NT2/D1 (cell line): ENCODE results near the gene ENO1.
"Not testable (repeated sequence)": the region's sequence is repeated elsewhere in the genome, so short reads cannot be mapped to it uniquely, and the experiment has no call there.

Experiments
- DNase-seq: peaks from one replicate; pipeline ENCODE4 v3.0.0-alpha.2; 2011; ENCODE audit warnings: low read depth, low spot score
- H3K27me3 ChIP-seq: 2 replicates; pipeline ENCODE4 v1.6.0; 2011; ENCODE audit warnings: mild to moderate bottlenecking; ENCODE audit not compliant: insufficient read length, insufficient read depth
- H3K36me3 ChIP-seq: 2 replicates; pipeline ENCODE4 v1.6.1; 2011; ENCODE audit warnings: mild to moderate bottlenecking, low read length, mixed read lengths; ENCODE audit not compliant: insufficient read depth, insufficient read length
- H3K4me1 ChIP-seq: 2 replicates; pipeline ENCODE4 v1.5.1; 2011; ENCODE audit not compliant: insufficient read depth, insufficient read length
- H3K4me3 ChIP-seq: 2 replicates; pipeline ENCODE4 v1.5.1; 2011; ENCODE audit warnings: low read depth; ENCODE audit not compliant: insufficient read length
- H3K9ac ChIP-seq: 2 replicates; pipeline ENCODE4 v1.6.0; 2011; ENCODE audit warnings: low read depth; ENCODE audit not compliant: insufficient read length
- H3K9me3 ChIP-seq: 2 replicates; pipeline ENCODE4 v1.5.1; 2011; ENCODE audit warnings: mild to moderate bottlenecking, low read length; ENCODE audit not compliant: insufficient read depth
- SUZ12 ChIP-seq: IDR thresholded peaks from 2 replicates; pipeline ENCODE4 v1.6.1; 2011; ENCODE audit not compliant: insufficient read length, insufficient read depth; ENCODE audit errors: extremely low read depth
- YY1 ChIP-seq: IDR thresholded peaks from 2 replicates; pipeline ENCODE4 v1.6.1; 2011; ENCODE audit not compliant: insufficient read length, insufficient read depth
- ZNF274 ChIP-seq: IDR thresholded peaks from 2 replicates; pipeline ENCODE4 v1.6.1; 2011; ENCODE audit warnings: mild to moderate bottlenecking, low read depth, low read length

Gene ENO1

DNA sequence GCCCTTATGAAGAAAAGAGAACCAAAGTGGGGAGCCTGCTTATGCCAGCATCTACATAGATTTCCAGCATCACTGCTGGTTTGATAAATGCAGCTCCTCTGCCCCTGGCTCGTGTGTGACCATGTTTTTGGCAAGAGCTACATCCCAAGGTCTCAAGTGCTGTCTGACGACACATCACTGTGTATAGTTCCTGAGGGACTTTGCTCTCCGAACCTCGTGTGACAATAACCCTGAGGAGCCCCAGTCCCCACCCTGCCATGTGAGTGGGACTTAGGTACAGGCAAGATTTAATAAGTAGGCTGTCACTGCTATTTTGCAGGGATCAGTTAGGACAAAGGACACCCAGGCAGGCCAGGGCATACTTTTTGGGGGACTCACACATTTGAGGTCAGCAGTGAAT lies 32.2 kb downstream of the ENO1 start:
- Histone ChIP-seq H3K9me3 (peaks cover 5% of the 10 kb centered on the region; the same call in 1 of the 2 replicates), H3K27me3 (no peaks in the 10 kb centered on the region), H3K4me3 (no peak overlapping the region), H3K4me1 (peaks cover 10% of the 10 kb centered on the region), H3K9ac (no peak overlapping the region), H3K36me3 (no peaks in the 10 kb centered on the region)
- TF ChIP-seq SUZ12 (no peak), ZNF274 (no peak), YY1 (no peak)
- no peak for DNase-seq

DNA sequence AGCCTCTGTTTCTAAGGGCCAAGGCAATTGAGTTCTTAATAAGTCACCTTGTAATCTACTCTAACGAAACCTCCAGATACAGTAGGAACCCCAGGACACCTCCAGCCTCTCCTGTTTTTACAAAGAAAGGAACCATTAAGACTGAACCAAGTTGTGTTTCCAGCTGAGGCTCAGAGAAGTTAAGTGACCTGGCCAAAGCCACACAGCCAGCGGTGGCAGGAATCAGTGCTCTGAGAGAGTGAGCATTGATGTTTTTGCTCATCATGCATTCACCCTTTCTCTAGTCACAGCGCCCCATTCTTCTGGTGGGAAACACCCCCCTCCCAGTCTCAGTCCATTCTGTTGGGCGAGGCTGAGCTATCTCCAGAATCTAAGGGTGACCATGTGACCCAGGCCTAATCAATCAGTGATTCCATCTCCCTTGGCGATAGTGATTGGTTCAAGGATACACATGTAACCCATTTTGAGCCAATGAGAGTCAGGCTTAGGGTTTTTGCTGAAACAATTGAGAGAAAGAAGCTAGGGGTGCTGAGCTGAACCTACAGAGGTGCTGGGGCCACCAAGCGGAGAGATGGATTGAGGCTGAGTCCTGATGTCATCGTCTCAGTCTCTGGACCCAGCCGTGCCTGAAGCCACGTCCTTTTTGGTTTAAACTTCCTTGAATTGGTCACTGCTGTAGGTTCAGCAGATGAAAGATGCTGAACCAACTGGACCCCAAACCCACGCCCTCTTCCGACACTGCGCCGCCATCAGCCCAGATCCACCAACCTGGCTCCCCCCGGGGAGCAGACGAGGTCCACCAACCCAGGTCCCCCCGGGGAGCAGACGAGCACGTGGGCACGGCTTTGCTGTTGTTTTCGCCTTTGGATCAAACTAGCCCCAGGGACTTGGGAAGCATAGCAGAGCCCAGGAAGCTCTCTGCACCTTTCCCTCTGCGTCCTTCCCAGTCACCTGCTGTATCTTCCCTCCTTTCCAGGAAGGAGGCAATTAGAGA lies 33.1 kb downstream of the ENO1 start:
- Histone ChIP-seq H3K4me3 (no peak overlapping the region), H3K36me3 (no peaks in the 10 kb centered on the region), H3K9me3 (peaks cover 5% of the 10 kb centered on the region; the same call in 1 of the 2 replicates), H3K27me3 (no peaks in the 10 kb centered on the region), H3K4me1 (peaks cover 10% of the 10 kb centered on the region), H3K9ac (no peak overlapping the region)
- DNase-seq, result no peak
- TF ChIP-seq YY1 (no peak), ZNF274 (no peak), SUZ12 (no peak)

DNA sequence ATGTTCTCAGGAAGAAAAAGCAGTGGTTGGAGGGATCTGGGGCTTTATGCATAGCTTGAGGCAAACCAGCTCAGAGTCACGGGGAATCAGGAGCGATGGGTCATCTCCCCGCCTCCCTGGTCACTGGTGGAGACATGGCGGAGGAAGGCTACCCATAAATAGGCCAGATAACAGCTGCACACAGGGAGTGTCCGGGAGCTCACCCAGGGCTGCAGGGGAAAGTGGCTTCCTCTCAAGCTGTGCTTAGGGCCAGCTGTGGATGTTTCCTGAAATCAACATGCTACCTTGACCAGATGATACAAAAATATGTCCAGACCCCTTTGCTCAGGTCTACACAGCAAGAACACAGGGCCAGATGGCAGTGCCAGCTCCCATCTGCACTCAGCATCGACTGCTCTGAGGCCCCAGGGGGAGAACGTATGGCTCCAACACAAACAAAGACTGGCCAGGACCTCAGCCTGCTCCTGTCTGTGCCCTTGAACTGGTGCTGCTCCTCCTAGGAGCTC lies 33.9 kb downstream of the ENO1 start:
- Histone ChIP-seq H3K9me3 (peaks cover 5% of the 10 kb centered on the region; the same call in 1 of the 2 replicates), H3K27me3 (no peaks in the 10 kb centered on the region), H3K4me3 (no peak overlapping the region), H3K9ac (no peak overlapping the region), H3K4me1 (peaks cover 10% of the 10 kb centered on the region), H3K36me3 (no peaks in the 10 kb centered on the region)
- TF ChIP-seq YY1, result no peak
- DNase-seq, result no peak

DNA sequence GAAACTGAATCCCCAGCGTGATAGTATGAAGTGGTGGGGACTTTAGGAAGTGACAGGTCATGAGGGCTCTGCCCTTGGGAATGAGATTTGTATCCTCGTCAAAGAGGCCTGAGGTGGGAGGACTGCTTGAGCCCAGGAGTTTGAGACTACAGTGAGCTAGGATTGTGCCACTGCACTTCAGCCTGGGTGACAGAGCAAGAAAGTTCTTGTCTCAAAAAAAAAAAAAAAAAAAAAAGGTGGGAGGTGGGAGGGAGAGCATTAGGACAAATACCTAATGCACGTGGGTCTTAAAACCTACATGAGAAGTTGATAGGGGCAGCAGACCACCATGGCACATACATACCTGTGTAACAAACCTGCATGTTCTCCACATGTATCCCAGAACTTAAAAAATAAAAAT lies 37.1 kb downstream of the ENO1 start:
- H3K27me3 ChIP-seq, result no peaks in the 10 kb centered on the region
- TF ChIP-seq SUZ12 (no peak), ZNF274 (no peak), YY1 (no peak)
- H3K9ac ChIP-seq, result no peak overlapping the region
- no peak overlapping the region for H3K4me3 ChIP-seq
- DNase-seq, result no peak
- peaks cover 3% of the 10 kb centered on the region for H3K4me1 ChIP-seq
- peaks cover 5% of the 10 kb centered on the region; the same call in 1 of the 2 replicates for H3K9me3 ChIP-seq
- H3K36me3 ChIP-seq, result no peaks in the 10 kb centered on the region

DNA sequence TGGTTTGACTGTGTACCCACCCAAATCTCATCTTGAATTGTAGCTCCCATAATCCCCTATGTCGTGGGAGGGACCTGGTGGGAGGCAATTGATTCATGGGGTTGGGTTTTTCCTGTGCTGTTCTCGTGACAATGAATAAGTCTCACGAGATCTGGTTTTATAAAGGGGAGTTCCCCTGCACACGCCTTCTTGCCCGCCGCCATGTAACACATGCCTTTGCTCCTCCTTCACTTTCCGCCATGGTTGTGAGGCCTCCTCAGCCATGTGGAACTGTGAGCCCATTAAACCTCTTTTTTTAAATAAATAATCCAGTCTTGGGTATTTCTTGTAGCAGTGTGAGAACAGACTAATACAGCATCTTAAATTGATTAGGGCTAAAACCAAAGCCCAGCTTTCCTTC lies 38.5 kb downstream of the ENO1 start:
- H3K4me1 ChIP-seq, result peaks cover 3% of the 10 kb centered on the region
- H3K27me3 ChIP-seq, result no peaks in the 10 kb centered on the region
- H3K36me3 ChIP-seq, result no peaks in the 10 kb centered on the region
- no peak overlapping the region for H3K9ac ChIP-seq
- H3K4me3 ChIP-seq, result no peak overlapping the region
- H3K9me3 ChIP-seq, result peaks cover 5% of the 10 kb centered on the region; the same call in 1 of the 2 replicates
- TF ChIP-seq YY1 (no peak), ZNF274 (no peak), SUZ12 (no peak)
- DNase-seq, result no peak

DNA sequence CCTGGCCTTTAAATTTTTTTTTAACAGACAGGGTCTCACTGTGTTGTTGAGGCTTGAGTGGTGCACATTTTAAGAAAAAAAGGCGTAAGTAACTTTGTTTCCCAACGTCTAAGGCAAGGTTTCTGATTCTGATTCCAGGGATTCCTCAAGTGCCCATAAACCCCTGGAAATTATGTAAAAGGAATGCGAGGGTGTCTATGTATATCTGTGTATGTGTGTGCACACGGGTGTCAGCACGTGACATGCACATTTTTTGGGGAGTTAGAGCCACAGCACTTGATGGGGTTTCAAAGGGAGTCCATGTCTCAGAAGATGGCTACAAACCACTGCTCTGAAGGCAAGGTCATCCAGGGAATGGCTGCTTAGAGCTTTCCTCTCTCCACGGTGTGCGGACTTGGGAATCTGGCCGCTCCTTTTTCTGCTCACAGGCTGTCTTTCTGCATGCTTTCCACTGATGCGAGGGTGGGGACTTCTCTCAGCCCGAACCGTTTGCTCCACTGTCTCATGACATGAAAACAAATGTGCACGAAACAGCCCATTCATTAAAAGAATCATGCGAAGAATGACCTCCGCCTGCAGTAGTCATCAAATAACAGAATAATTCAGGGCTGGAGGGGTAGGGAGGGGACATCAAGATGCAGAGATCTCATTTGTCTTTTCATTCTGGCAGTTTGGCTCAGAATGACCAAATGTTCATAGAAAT lies 42.4 kb downstream of the ENO1 start:
- Histone ChIP-seq H3K4me1 (no peaks in the 10 kb centered on the region), H3K36me3 (no peaks in the 10 kb centered on the region), H3K9me3 (no peaks in the 10 kb centered on the region), H3K27me3 (no peaks in the 10 kb centered on the region), H3K4me3 (no peak overlapping the region), H3K9ac (no peak overlapping the region)
- TF ChIP-seq YY1 (no peak), SUZ12 (no peak), ZNF274 (no peak)
- no peak for DNase-seq

DNA sequence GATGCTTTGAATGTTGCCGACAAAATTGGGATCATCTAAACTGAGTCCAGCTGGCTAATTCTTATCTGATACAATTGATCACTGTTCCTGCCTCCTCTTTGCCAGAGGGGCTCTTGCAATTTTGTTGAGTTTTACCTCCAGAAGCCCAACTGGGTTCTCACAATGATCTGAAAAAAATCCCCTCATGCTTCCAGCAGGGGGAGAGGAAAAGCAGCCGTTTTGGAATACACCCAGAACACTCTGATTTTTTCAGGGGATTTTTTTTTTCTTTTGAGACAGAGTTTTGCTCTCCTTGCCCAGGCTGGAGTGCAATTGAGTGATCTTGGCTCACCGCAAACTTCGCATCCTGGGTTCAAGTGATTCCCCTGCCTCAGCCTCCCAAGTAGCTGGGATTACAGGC lies 47.1 kb downstream of the ENO1 start:
- H3K36me3 ChIP-seq, result no peaks in the 10 kb centered on the region
- DNase-seq, result no peak
- H3K4me3 ChIP-seq, result no peak overlapping the region
- TF ChIP-seq SUZ12, result no peak
- no peak for TF ChIP-seq YY1
- no peak for TF ChIP-seq ZNF274
- no peaks in the 10 kb centered on the region for H3K27me3 ChIP-seq
- H3K9me3 ChIP-seq, result no peaks in the 10 kb centered on the region
- no peak overlapping the region for H3K9ac ChIP-seq
- H3K4me1 ChIP-seq, result no peaks in the 10 kb centered on the region

DNA sequence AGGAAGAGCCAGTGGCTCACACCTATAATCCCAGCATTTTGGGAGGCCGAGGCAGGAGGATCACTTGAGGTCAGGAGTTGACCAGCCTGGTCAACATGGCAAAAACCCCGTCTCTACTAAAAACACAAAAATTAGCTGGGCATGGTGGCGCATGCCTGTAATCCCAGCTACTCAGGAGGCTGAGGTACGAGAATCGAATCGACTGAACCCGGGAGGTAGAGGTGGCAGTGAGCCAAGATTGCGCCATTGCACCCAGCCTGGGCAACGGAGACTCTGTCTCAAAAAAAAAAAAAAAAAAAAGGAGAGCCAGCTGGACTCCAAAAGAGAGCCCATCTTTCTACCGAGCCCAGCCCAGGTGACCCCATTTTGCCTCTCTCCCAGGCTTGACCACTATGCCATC lies 47.8 kb downstream of the ENO1 start:
- H3K27me3 ChIP-seq, H3K4me1 ChIP-seq, DNase-seq, H3K4me3 ChIP-seq, H3K9me3 ChIP-seq, H3K36me3 ChIP-seq, H3K9ac ChIP-seq: not testable (repeated sequence)
